H1 (cell line): ENCODE measurements around the gene NUDT3.

Experiments
- CTCF ChIP-seq, 3 experiments: IDR thresholded peaks; 1 replicate in 2 of 3; 2 replicates in 1 of 3; pipeline versions ENCODE4 v1.5.1 to v1.6.1; 2011; ENCODE audit warnings: low read length in 3 of 3, mild to moderate bottlenecking in 3 of 3, inconsistent platforms in 2 of 3, low read depth in 1 of 3, moderate library complexity in 1 of 3; ENCODE audit not compliant: insufficient read depth in 1 of 3; ENCODE audit errors: control extremely low read depth in 1 of 3
- GABPA ChIP-seq: IDR thresholded peaks from 2 replicates; pipeline ENCODE4 v1.6.1; 2011; ENCODE audit warnings: mild to moderate bottlenecking, low read length, moderate library complexity, borderline replicate concordance; ENCODE audit not compliant: insufficient read depth
- POLR2AphosphoS5 ChIP-seq: IDR thresholded peaks from 2 replicates; pipeline ENCODE4 v1.6.1; 2011; ENCODE audit warnings: low read depth, low read length
- RNF2 ChIP-seq: fragments of 200-900, 300-1000 bp; sonication (generic); IDR thresholded peaks from 2 replicates; pipeline ENCODE4 v1.7.1; 2016; ENCODE audit warnings: borderline replicate concordance, low read depth, mild to moderate bottlenecking, antibody characterized with exemption, low read length; ENCODE audit not compliant: poor library complexity, severe bottlenecking; ENCODE audit errors: missing control alignments

GRCh38 chr6:34321821-34322220, 70.6 kb downstream of the NUDT3 start:
- TF ChIP-seq POLR2AphosphoS5: no peak
- no peak for TF ChIP-seq GABPA
- no peak for TF ChIP-seq CTCF (IDR thresholded peaks at IDR 0.05; ENCODE audit: control extremely low read depth in 1 of 3, insufficient read depth in 1 of 3, low read depth in 1 of 3, low read length in 3 of 3)
- no peak for TF ChIP-seq RNF2
